Measurements from ENCODE around the gene TRHDE.

TRHDE gene

DNA sequence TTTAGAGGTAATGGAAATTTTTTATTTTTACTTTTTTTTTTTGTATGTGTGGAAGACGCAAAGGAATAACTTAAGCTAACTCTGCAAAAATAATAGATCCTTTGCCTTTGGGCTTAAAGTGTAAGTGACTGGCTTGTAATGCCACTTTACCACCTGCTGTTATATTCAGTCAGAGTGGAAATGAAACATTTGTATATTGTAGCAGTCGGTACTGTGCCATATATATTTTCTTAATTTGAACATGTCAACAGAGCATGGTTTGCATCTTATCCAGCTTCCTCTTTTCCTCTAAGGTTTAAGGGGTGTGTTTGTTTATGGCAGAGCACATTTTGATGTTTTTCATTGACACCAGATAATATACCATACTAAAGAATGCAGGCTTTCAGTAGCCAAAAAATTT is 176.6 kb downstream of the TRHDE start:
- no peak overlapping the region for H3K4me3 ChIP-seq (ENCODE audit: control insufficient read depth, low read depth, low read length)
- TF ChIP-seq, protein P1, sequence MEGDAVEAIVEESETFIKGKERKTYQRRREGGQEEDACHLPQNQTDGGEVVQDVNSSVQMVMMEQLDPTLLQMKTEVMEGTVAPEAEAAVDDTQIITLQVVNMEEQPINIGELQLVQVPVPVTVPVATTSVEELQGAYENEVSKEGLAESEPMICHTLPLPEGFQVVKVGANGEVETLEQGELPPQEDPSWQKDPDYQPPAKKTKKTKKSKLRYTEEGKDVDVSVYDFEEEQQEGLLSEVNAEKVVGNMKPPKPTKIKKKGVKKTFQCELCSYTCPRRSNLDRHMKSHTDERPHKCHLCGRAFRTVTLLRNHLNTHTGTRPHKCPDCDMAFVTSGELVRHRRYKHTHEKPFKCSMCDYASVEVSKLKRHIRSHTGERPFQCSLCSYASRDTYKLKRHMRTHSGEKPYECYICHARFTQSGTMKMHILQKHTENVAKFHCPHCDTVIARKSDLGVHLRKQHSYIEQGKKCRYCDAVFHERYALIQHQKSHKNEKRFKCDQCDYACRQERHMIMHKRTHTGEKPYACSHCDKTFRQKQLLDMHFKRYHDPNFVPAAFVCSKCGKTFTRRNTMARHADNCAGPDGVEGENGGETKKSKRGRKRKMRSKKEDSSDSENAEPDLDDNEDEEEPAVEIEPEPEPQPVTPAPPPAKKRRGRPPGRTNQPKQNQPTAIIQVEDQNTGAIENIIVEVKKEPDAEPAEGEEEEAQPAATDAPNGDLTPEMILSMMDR (IDR thresholded peaks at IDR 0.05; ENCODE audit: control insufficient read depth, insufficient read depth, low read depth, low read length, missing control alignments), result no peak
- DNase-seq (ENCODE audit: low read depth), result no peak

DNA sequence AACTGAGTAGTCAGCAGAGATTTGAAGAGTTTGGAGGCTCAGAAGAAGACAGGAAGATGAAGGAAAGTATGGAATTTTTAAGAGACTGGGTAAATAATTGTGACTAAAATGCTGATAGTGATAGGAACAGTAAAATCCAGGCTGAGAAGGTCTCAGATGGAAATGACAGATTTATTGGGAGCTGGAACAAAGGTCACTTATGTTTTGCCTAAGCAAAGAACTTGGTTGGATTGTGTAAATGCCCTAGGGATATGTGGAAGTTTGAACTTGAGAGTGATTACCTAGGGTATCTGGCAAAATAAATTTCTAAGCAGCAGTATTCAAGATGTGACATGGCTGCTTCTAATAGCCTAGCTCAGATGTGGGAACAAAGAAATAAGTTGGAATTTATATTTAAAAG is 180.9 kb downstream of the TRHDE start:
- no peak for DNase-seq (ENCODE audit: low read depth)
- H3K4me3 ChIP-seq (ENCODE audit: control insufficient read depth, low read depth, low read length), result no peak overlapping the region
- TF ChIP-seq, protein P1 (IDR thresholded peaks at IDR 0.05; ENCODE audit: control insufficient read depth, insufficient read depth, low read depth, low read length, missing control alignments), result no peak

DNA sequence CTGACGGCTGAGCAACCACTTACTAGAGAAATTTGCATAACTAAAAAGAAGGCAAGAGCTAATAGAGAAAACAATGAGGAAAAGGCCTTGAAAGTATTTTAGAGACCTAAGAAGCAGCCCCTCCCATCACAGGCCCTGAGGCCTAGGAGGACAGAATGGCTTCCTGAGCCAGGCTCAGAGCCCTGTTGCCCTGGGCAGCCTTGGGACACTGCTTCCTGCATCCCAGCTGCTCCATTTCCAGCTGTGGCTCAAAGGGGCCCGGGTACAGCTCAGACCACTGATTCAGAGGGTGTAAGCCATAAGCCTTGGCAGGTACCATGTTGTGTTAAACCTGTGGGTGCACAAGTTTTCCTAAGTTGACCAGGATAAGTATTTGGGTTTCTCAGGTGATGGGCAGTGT is 181.4 kb downstream of the TRHDE start:
- H3K4me3 ChIP-seq (ENCODE audit: control insufficient read depth, low read depth, low read length), result no peak overlapping the region
- TF ChIP-seq, protein P1 (IDR thresholded peaks at IDR 0.05; ENCODE audit: control insufficient read depth, insufficient read depth, low read depth, low read length, missing control alignments), result no peak
- no peak for DNase-seq (ENCODE audit: low read depth)

DNA sequence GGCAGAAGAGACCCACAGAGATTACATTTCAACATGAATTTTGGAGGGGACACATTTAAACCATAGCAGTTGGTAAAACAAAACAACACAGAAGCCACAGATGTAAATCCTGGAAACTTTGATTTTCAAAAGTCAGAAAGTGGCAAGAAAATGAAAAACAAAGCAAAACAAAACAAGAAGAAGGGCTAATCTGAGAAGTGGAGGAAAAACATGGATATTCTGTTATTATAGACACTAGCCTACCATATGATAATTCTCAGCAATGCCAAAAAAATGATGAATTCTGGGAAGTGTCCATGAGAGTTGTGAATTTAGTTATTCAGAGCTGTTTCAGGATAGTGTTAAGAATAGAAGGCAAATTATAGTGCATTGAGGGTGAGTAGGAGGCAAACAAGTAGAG is 192.3 kb downstream of the TRHDE start:
- no peak for DNase-seq (ENCODE audit: low read depth)
- H3K4me3 ChIP-seq (ENCODE audit: control insufficient read depth, low read depth, low read length), result no peak overlapping the region
- TF ChIP-seq, protein P1 (IDR thresholded peaks at IDR 0.05; ENCODE audit: control insufficient read depth, insufficient read depth, low read depth, low read length, missing control alignments), result no peak

DNA sequence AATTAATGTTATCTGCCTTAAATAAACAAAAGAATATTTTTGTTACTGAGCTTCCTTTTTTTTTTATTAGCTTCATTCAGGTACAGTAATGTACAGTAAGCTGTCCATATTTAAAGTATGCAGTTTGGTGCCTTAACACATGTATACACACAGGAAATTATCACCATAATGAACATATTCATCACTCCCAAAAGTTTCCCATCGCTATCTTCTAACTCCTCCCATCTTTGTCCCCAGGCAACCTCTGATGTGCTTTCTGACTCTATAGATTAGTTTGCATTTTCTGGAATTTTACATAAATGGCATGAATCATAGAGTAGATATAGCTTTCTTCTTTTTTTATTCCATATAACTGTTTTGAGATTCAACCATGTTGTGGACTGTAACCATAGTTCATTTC is 193.0 kb downstream of the TRHDE start:
- TF ChIP-seq, protein P1 (IDR thresholded peaks at IDR 0.05; ENCODE audit: control insufficient read depth, insufficient read depth, low read depth, low read length, missing control alignments), result no peak
- no peak for DNase-seq (ENCODE audit: low read depth)
- H3K4me3 ChIP-seq (ENCODE audit: control insufficient read depth, low read depth, low read length), result no peak overlapping the region

DNA sequence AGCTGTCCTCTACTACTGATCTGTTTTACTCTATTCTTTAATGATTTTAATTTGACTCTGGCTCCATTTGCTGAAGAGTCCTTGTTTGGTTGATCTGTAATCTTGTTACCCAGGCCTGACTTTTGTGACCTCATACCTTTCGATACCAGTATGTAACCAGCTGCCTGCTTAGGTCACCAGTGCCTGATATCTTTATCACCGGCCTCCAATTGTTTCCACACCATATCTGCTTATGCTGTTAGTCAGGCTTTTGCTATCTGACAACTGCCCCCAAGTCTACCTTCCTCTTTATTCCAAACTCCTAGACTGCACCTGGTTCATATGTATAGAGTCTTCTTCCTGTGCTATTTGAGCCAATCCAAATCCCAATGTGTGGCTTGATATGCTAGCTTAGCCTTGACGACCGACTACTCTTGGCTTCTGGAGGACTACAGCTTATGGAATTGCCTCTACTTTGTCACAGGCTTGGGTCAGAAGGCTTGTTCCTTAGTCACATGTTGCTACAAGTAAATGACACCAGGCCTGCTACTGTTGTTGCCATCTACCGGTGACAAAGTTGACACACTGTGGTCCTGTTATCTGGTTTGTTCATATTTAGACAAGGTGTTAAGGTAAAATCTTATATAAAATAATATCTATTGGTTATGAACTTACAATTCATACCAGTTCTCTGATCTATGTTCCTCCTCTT is 193.9 kb downstream of the TRHDE start:
- DNase-seq (ENCODE audit: low read depth), result no peak
- H3K4me3 ChIP-seq (ENCODE audit: control insufficient read depth, low read depth, low read length), result no peak overlapping the region
- TF ChIP-seq, protein P1 (IDR thresholded peaks at IDR 0.05; ENCODE audit: control insufficient read depth, insufficient read depth, low read depth, low read length, missing control alignments), result no peak

Measured in AG09309 (cell line).